HG03565 (cell line): Measurements from ENCODE around the gene ITGB2.
"Not testable (repeated sequence)": the region's sequence is repeated elsewhere in the genome, so short reads cannot be mapped to it uniquely, and the experiment has no call there.

Source experiments
- ATAC-seq: cut with Tn5 transposase; IDR thresholded peaks from one replicate; pipeline ENCODE4 v1.9.1; 2021; ENCODE audit warnings: mild to moderate bottlenecking, moderate library complexity; ENCODE audit not compliant: unreplicated experiment

The ITGB2 gene

GRCh38 chr21:44887126-44887806 is 33.4 kb downstream of the ITGB2 start:
- no peak for ATAC-seq

GRCh38 chr21:44886113-44887075 is 34.3 kb downstream of the ITGB2 start:
- ATAC-seq = no peak

GRCh38 chr21:44885615-44886014 is 35.1 kb downstream of the ITGB2 start:
- no peak for ATAC-seq

GRCh38 chr21:44884097-44884496 is 36.6 kb downstream of the ITGB2 start:
- no peak for ATAC-seq

GRCh38 chr21:44883250-44883649 is 37.4 kb downstream of the ITGB2 start:
- ATAC-seq = no peak

- ATAC-seq = no peak
These were observed 39.4 kb downstream of the ITGB2 start for GRCh38 chr21:44881198-44881872.

- no peak for ATAC-seq
These were observed 40.1 kb downstream of the ITGB2 start for GRCh38 chr21:44880405-44881197.

GRCh38 chr21:44879238-44879637 is 41.5 kb downstream of the ITGB2 start:
- ATAC-seq = not testable (repeated sequence)

- no peak for ATAC-seq
These were observed 42.4 kb downstream of the ITGB2 start for GRCh38 chr21:44878053-44878982.

GRCh38 chr21:44876849-44877575 is 43.7 kb downstream of the ITGB2 start:
- ATAC-seq = no peak

- no peak for ATAC-seq
These were observed 45.4 kb downstream of the ITGB2 start for GRCh38 chr21:44875316-44875700.

- no peak for ATAC-seq
These were observed 46.0 kb downstream of the ITGB2 start for GRCh38 chr21:44874497-44875315.

GRCh38 chr21:44874240-44874496 is 46.5 kb downstream of the ITGB2 start:
- no peak for ATAC-seq

GRCh38 chr21:44873356-44874239 is 47.1 kb downstream of the ITGB2 start, which contains the start of gene PTTG1IP:
PTTG1IP (minus strand) TSS chr21:44873690; CDS start chr21:44873616, 74 bp downstream.
- peak; percentile 57 for ATAC-seq

GRCh38 chr21:44872649-44873355 is 47.9 kb downstream of the ITGB2 start:
- no peak for ATAC-seq

GRCh38 chr21:44872323-44872648 is 48.4 kb downstream of the ITGB2 start:
- no peak for ATAC-seq
